ENCODE results near the gene EDIL3. TPM values are rescaled to one million over a fixed set of nuclear protein-coding genes. Genes with fewer than 3 reads are reported as not detected.

EDIL3 gene
- total and polyA plus RNA-seq, 2 donors (not counting 3 experiments of a cell fraction or from before 2014, with no cell fraction given): 9.1 to 28.8 TPM

- no peak for TF ChIP-seq POLR2A (IDR thresholded peaks at IDR 0.05; ENCODE audit: low read depth, low read length)
- TF ChIP-seq CTCF (IDR thresholded peaks at IDR 0.05; ENCODE audit: extremely low read depth in 1 of 2, insufficient read depth in 1 of 2, low read depth in 1 of 2, low read length in 2 of 2): no peak
- no peak for TF ChIP-seq MYC (IDR thresholded peaks at IDR 0.05; ENCODE audit: low read depth, low read length)
- no peak for TF ChIP-seq JUN (IDR thresholded peaks at IDR 0.05; ENCODE audit: borderline replicate concordance, insufficient read depth, insufficient read length, low read depth)
- no peak for TF ChIP-seq MAX (IDR thresholded peaks at IDR 0.05; ENCODE audit: insufficient read depth, insufficient read length)
- TF ChIP-seq FOS (IDR thresholded peaks at IDR 0.05; ENCODE audit: borderline replicate concordance, insufficient read depth, low read length): no peak
- no peak for TF ChIP-seq GATA2 (IDR thresholded peaks at IDR 0.05; ENCODE audit: insufficient read depth, insufficient read length, low read depth, low read length)
- TF ChIP-seq EZH2 (IDR thresholded peaks at IDR 0.05; ENCODE audit: borderline replicate concordance, low read depth, low read length, severe bottlenecking): no peak
- dilution Hi-C loops (cut with MboI; ENCODE audit: extremely low pct_ligation_motif_present, low sequenced_read_pairs): no loop called here
- CTCF ChIA-PET: interaction anchor here (1.6 kb wide), 1 partner anchor 207 kb away, joined by 5 read pairs; no protein-coding TSS in a partner anchor
- Histone ChIP-seq H3K9ac (replicated peaks; ENCODE audit: extremely low read depth, insufficient read depth, low read length) (no peak overlapping the region), H2AFZ (ENCODE audit: low read depth, low read length) (no peak overlapping the region), H3K4me3 (replicated peaks in 1 of 3; ENCODE audit: insufficient read depth in 1 of 3, low read depth in 1 of 3, low read length in 3 of 3) (no peak overlapping the region), H3K36me3 (ENCODE audit: control insufficient read depth in 2 of 2, extremely low read depth in 1 of 2, insufficient read depth in 2 of 2, low read length in 2 of 2) (no peaks in the 10 kb centered on the region), H4K20me1 (replicated peaks; ENCODE audit: control insufficient read depth, extremely low read depth, insufficient read depth, low read length) (no peaks in the 10 kb centered on the region), H3K4me1 (ENCODE audit: control insufficient read depth, extremely low read depth, insufficient read depth, low read length) (peaks cover 7% of the 10 kb centered on the region), H3K9me3 (replicated peaks; ENCODE audit: control insufficient read depth, insufficient read depth, low read length) (no peaks in the 10 kb centered on the region), H3K4me2 (ENCODE audit: insufficient read depth, low read length) (no peak overlapping the region), H3K27ac (ENCODE audit: insufficient read depth, low read depth, low read length) (no peak overlapping the region), H3K27me3 (ENCODE audit: control insufficient read depth in 2 of 2, insufficient read depth in 2 of 2, low read length in 2 of 2) (peaks cover 0 to 3% of the 10 kb centered on the region in 2 experiments), H3K9me1 (replicated peaks; ENCODE audit: control insufficient read depth, extremely low read depth, insufficient read depth, low read length) (no peaks in the 10 kb centered on the region), H3K79me2 (ENCODE audit: control insufficient read depth, insufficient read depth, low read length) (no peaks in the 10 kb centered on the region)
- intact Hi-C loops (cut with micrococcal nuclease): loop anchor here (5.0 to 10.0 kb wide), 2 partner anchors 162 to 530 kb away; no protein-coding TSS in a partner anchor
- no TSS peak for BruUV-seq (replicated peaks)
- FAIRE-seq: no peak
- DNase-seq (ENCODE audit: low read depth, low spot score): peak; percentile 14
- POLR2A ChIA-PET: no interaction called here
These were observed 459.8 kb downstream of the EDIL3 start for GRCh38 chr5:83924891-83925290.
